AG04449 (cell line): ENCODE results near the gene BRIP1.

ENCODE experiments used
- CTCF ChIA-PET: fragments of 350-600 bp; formaldehyde crosslinking; extraction: SDS; loops from one replicate; lab custom pipeline; 2021; ENCODE audit warnings: antibody characterized with exemption; lab: Yijun Ruan, JAX
- POLR2A ChIA-PET: fragments of 400-600, 350-600 bp; formaldehyde crosslinking; extraction: SDS; loops from one replicate; lab custom pipeline; 2020; ENCODE audit warnings: antibody characterized with exemption, inconsistent platforms; lab: Yijun Ruan, JAX
- DNase-seq: peaks from one replicate; pipeline ENCODE4 v3.0.0-alpha.2; 2010; ENCODE audit warnings: low read depth, low spot score
- H3K4me3 ChIP-seq: 2 replicates; pipeline ENCODE4 v1.5.1; 2011; ENCODE audit warnings: low read depth, mild to moderate bottlenecking, control low read depth, low read length
- TF ChIP-seq, protein P1 (sequence below): IDR thresholded peaks from one replicate; pipeline ENCODE4 v1.5.1; 2011; ENCODE audit warnings: mild to moderate bottlenecking, moderate library complexity, low read length, control low read depth, inconsistent platforms; ENCODE audit not compliant: insufficient read depth; ENCODE audit errors: missing control alignments

Gene BRIP1

DNA sequence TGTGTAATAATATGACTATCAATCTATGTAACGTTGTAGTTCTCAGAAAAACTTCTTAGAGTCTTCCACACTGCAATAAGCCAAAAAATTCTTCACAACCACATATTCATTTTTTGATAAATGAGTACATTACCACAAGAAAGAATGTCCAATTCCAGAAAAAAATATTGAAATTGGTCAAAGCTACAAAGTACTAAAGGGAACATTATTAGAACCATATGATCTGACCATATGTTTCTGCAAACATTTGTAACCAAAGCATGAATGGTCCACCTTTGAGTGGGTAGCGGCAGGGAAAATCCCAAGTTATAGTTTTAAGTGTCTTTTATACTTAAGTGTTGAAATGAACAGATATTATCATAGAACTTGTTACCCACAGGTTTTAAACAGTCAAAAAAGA is 200.6 kb downstream of the BRIP1 start:
- DNase-seq: peak; percentile 41
- POLR2A ChIA-PET: no interaction called here
- TF ChIP-seq, protein P1, sequence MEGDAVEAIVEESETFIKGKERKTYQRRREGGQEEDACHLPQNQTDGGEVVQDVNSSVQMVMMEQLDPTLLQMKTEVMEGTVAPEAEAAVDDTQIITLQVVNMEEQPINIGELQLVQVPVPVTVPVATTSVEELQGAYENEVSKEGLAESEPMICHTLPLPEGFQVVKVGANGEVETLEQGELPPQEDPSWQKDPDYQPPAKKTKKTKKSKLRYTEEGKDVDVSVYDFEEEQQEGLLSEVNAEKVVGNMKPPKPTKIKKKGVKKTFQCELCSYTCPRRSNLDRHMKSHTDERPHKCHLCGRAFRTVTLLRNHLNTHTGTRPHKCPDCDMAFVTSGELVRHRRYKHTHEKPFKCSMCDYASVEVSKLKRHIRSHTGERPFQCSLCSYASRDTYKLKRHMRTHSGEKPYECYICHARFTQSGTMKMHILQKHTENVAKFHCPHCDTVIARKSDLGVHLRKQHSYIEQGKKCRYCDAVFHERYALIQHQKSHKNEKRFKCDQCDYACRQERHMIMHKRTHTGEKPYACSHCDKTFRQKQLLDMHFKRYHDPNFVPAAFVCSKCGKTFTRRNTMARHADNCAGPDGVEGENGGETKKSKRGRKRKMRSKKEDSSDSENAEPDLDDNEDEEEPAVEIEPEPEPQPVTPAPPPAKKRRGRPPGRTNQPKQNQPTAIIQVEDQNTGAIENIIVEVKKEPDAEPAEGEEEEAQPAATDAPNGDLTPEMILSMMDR: no peak
- no peak overlapping the region for H3K4me3 ChIP-seq
- CTCF ChIA-PET: no interaction called here

DNA sequence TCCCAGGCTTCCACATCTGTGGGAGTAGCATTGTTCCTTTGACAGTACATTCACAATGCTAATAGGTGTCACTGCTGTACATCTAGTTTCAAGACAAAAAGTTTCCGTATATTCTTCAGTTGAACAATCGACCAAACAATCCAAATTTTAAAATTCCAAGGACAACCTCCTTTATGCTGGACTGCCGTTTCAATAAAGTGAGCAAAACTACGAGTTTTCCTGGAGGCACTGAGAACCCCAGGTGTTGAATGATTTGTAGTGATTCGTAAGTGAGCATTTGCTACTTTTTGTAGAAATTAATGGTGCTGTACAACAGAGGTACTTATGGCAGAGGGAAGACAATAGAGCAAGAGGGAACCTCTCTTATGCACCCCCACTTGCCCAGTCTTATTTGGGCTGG is 201.1 kb downstream of the BRIP1 start:
- CTCF ChIA-PET: no interaction called here
- DNase-seq: no peak
- TF ChIP-seq, protein P1: no peak
- no peak overlapping the region for H3K4me3 ChIP-seq
- POLR2A ChIA-PET: no interaction called here

DNA sequence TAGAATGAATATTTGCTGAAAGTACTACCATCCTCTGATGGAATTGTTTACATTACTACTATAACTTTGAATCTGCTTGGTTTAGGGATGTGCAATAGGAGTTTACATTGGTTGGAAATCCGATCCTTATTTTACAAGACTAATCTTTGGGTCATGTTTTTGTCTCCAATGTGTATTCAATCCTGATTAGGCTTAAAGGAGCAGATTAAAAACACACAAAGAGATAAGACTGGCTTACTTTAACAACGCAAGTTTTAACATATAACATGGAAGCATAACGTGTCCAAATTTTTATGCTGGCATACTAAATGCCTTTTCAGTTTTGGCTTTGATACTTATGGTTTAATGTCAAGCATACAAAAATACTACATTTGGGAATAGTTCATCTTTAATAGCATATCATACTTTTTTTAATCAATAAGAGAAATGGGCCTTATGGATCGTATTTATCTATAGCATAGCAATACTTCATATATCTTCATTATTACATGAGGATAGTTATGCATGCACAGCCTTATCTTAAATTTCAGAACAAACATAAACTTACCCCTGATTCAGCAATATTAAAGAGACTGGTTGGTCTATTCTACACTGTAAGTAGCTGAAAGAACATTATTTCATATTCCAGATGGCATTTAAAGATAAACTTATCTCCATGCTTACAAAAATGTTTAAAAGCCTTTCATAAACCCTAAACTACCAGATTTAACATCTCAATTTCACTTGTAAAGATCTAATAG is 202.4 kb downstream of the BRIP1 start:
- no peak overlapping the region for H3K4me3 ChIP-seq
- TF ChIP-seq, protein P1: no peak
- POLR2A ChIA-PET: no interaction called here
- CTCF ChIA-PET: interaction anchor here (0.8 to 2.2 kb wide), 3 partner anchors 104 to 176 kb away, joined by 3 to 5 read pairs (median 3); no protein-coding TSS in a partner anchor
- no peak for DNase-seq

DNA sequence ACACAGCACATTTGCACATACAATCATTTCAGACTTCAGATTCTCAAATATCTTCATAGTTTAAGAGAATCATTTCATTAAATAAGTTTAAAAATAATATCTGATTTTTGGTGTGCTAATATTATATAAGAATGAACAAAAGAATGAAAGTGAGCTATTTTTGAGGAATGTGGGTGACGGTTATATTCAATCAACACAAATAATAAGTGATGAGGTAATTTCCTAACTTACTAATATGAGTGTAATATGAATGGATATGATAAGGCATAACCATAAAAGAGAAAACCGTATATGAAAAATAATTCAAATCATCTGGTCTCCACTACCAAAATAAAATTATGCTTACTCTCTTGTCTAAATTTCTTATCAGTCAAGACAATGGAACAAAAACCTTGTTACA is 203.9 kb downstream of the BRIP1 start:
- no peak overlapping the region for H3K4me3 ChIP-seq
- ChIA-PET CTCF (interaction anchor here (1.3 to 2.2 kb wide), 2 partner anchors 13 to 177 kb away, joined by 3 to 5 read pairs; no protein-coding TSS in a partner anchor), POLR2A (interaction anchor here (1.0 kb wide), 1 partner anchor 9 kb away, joined by 3 read pairs; no protein-coding TSS in a partner anchor)
- TF ChIP-seq, protein P1: no peak
- DNase-seq: no peak

DNA sequence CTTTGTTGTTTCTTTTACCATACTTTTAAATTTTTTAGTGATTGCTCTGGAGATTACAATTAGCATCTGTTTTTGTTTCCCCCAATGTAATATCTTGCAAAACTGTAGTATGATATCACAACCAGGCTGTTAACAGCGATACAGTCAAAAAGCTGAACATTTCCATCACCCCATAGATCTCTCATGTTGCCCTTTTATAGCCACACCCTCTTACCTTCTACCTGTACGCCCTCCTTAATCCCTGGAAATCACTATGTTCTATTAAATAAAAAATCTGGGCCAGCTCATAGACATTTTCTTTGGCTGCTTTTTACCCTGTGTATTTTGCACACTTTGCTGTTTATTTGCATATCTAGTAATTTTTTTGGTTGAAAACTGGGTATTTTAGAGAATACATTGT is 205.1 kb downstream of the BRIP1 start:
- no peak overlapping the region for H3K4me3 ChIP-seq
- ChIA-PET CTCF (no interaction called here), POLR2A (no interaction called here)
- TF ChIP-seq, protein P1: no peak
- DNase-seq: no peak

DNA sequence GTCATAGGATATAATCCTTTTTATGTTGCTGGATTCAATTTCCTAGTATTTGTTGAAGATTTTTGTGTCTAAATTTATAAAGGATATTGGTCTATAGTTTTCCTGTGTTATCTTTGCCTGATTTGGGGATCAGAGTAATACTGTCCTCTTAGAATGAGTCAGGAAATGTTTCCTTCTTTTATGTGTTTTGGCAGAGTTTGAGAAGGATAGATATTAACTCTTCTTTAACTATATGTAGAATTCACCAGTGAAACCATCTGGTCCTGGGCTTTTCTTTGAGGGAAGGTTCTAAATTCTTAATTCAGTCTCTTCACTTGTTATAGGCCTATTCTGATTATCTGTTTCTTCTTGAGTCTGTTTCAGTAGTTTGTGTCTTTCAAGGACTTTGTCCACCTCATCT is 206.0 kb downstream of the BRIP1 start:
- ChIA-PET POLR2A (no interaction called here), CTCF (no interaction called here)
- TF ChIP-seq, protein P1: no peak
- H3K4me3 ChIP-seq: no peak overlapping the region
- no peak for DNase-seq
